ENCODE measurements around the gene RSPH1. TPM values are rescaled to one million over a fixed set of nuclear protein-coding genes. Genes with fewer than 3 reads are reported as not detected.

Gene RSPH1
- total and polyA plus RNA-seq, 2 of the 8 experiments (the other 6 are each of a cell fraction or from before 2014, with no cell fraction given) = 0.24 TPM; not detected in 1

GRCh38 chr21:42543106-42543847 lies 47.3 kb upstream of the RSPH1 start (continued):
- TF ChIP-seq CTCF (IDR thresholded peaks at IDR 0.05; ENCODE audit: control extremely low read depth in 1 of 3, insufficient read depth in 1 of 3, low read depth in 1 of 3, low read length in 3 of 3) (no peak), JUND (IDR thresholded peaks at IDR 0.05; ENCODE audit: low read length) (no peak), CEBPB (IDR thresholded peaks at IDR 0.05; ENCODE audit: low read depth, low read length) (no peak), GTF2F1 (IDR thresholded peaks at IDR 0.05; ENCODE audit: borderline replicate concordance, low read depth, low read length) (no peak), FOSL1 (IDR thresholded peaks at IDR 0.05; ENCODE audit: insufficient read depth, low read depth, low read length) (no peak), NANOG (IDR thresholded peaks at IDR 0.05; ENCODE audit: insufficient read depth, low read depth, low read length, poor library complexity, severe bottlenecking) (no peak)
- TF ChIP-seq, protein P1, sequence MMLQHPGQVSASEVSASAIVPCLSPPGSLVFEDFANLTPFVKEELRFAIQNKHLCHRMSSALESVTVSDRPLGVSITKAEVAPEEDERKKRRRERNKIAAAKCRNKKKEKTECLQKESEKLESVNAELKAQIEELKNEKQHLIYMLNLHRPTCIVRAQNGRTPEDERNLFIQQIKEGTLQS (IDR thresholded peaks at IDR 0.05; ENCODE audit: insufficient read depth, low read depth, low read length) = no peak

Data from H1 (cell line).